ENCODE data around the gene MCM5.

Gene MCM5

GRCh38 chr22:35401863-35402262 lies 1.9 kb downstream of the MCM5 start:
- DNase-seq (ENCODE audit: low read depth, low spot score): no peak

DNA sequence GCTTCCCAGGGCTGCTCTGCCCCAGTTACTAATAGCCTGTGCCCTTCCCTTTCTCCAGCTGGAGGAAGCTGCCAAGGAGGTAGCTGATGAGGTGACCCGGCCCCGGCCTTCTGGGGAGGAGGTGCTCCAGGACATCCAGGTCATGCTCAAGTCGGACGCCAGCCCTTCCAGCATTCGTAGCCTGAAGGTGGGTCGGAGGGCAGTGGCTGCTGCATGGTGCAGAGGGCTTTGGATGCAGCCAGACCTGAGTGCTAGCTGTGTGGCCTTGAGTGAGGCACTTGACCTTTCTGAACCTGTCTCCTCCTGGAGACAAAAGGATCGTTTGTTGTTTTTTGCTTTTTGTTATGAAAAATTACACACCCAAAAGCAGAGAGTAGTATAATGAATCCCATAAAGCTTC lies 3.4 kb downstream of the MCM5 start:
- no peak for DNase-seq (ENCODE audit: low read depth, low spot score)

DNA sequence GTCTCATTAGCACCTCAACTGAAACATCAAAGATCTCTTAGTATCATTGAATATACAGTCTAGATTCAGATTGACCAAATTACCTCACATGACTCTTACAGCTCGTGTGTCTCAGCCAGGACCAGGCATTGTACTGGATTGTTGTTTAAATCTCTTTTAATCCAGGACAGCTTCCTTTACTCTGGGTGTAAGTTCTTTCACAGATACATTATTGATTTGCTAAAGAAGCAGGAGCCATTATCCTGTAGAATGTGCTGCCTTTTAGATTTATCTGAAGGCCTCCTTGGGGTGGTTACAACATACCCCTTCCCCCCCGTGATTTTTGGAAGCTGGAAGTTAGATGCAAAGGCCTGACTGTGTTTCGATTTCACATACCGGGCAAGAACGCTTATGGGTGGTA lies 4.2 kb downstream of the MCM5 start:
- no peak for DNase-seq (ENCODE audit: low read depth, low spot score)

DNA sequence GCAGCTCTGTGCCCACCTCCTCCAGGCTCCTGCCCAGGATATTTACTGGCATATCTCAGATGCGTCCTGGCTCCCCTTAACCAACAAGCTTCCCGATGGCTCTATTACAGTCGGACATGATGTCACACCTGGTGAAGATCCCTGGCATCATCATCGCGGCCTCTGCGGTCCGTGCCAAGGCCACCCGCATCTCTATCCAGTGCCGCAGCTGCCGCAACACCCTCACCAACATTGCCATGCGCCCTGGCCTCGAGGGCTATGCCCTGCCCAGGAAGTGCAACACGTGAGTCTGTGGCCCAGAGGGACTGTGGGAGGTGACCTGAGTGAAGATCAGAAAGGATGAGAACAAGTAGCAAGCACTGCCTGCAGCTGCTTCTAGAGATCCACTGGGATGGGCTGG lies 6.5 kb downstream of the MCM5 start:
- no peak for DNase-seq (ENCODE audit: low read depth, low spot score)

DNA sequence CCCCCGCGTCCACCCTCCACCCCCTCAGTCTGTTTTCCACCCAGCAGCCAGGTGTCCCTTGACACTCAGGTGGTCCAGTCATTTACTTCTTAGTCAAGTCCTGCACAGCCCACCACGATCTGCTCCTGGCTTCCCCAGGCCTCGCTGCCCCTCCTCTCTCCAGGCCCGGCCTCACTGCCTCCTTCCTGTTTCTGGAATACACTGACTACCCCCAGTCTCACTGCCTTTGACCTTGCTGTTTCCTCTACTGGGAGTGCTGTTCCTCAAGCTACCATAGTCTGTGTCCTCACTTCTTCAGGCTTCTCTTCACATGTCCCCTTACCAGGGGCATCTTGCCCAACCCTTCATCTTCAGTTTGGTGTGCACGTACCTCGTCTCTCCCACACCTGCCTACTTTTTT lies 7.4 kb downstream of the MCM5 start:
- no peak for DNase-seq (ENCODE audit: low read depth, low spot score)

DNA sequence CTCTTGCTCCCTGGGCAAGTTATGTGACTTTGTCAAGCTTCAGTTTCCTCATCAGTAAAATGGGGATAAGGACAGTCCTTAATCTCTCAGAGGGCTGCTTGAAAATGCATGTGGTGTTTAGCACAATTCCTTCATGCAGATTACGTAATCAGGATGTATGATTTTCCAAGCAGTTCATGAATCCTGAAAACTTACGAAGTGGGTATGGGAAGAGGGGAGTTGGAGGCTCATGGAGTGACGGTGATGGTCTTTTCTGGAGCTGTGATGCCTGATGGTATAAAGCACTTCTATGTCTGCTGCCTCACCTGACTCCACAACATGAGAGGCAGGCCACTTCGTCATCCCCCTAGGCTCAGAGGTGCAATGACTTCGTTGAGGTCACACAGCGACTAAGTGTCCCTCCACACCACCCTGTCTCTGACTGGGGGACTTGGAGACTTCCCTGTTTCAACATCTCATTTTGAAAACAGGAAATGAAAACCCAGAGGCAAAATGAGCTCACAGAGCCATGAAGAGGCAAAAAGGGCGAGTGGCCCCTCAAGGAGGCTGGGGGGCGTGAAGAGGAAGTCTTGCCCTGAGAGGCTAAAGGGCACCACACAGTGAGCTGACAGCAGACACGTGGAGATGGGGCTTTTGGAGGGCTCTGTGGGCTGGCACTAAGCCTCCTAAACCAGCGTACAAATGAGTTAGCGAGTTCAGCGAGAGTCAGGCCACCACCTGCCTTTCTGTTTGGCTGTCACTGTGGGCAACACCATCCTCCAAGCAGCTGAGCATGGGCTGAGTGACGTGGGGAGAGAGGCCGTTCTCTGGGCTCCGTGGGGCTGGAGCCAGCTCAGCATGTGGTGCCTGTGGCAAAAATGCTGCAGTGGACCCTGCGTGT lies 10.1 kb downstream of the MCM5 start:
- no peak for DNase-seq (ENCODE audit: low read depth, low spot score)

DNA sequence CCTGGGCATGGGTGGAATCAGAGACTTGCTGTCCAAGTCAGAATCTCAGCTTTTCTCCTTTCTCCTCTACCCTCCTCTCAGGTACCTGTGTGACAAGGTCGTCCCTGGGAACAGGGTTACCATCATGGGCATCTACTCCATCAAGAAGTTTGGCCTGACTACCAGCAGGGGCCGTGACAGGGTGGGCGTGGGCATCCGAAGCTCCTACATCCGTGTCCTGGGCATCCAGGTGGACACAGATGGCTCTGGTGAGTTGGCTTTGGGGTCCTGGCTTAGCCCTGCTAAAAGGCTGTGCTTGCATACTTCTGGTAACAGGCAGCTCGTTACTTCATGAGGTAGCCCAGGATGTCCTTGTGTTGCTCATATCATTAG lies 10.7 kb downstream of the MCM5 start:
- no peak for DNase-seq (ENCODE audit: low read depth, low spot score)

DNA sequence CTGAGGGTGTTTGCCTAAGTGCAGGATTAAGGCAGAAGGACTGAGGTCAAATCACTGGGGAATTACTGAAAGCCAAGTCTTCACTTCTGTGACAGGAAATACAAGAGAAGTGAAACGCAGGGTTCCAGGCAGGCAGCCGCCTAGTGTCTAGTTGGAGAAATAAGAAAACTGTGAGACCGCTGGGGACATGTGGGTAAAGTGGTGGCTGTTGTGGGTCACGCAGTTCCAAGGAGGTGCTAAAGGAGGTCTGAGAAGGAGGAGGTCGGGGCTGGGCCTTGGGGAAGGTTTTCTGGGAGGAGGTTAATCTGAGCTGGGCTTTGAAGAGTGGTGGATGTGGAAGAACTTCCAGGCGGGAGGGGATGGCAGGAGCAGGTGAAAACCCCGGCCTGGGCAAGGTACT lies 11.2 kb downstream of the MCM5 start:
- no peak for DNase-seq (ENCODE audit: low read depth, low spot score)

GRCh38 chr22:35413624-35414023 lies 13.7 kb downstream of the MCM5 start:
- DNase-seq (ENCODE audit: low read depth, low spot score): no peak

DNA sequence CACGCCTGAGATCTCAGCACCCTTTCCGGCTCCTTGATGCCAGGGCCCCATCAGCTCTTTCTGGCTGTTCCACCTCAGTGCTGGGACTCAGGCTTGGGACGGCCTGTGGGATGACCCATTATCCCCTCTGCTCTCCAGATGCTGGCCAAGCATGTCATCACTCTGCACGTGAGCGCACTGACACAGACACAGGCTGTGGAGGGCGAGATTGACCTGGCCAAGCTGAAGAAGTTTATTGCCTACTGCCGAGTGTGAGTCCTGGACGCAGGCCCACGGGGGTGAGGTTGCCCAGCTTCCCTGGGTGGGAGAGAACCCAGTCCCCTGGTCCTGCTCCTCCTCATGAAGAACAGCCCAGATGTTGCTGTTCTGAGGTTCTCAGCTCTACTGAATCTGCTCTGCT lies 17.7 kb downstream of the MCM5 start:
- no peak for DNase-seq (ENCODE audit: low read depth, low spot score)

GRCh38 chr22:35418088-35418487 lies 18.1 kb downstream of the MCM5 start:
- no peak for DNase-seq (ENCODE audit: low read depth, low spot score)

DNA sequence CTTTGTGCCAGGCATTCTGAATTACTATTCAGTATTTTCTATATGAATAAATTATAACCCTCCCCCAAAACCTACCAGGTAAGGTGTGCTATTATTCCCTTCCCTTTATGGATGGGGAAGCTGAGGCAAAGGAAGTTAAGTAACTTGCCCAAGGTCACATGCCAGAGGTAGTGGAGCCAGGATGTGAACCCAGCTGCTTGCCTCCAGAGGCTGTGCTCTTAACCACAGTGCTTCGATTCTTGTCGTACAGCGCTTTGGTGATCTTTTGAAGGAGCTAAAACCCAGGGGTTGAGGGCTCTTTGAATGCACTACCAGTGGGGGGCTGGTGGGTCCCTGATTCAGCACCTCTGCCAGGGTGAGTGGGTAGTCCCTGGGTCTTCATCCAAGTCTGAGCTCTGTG lies 18.8 kb downstream of the MCM5 start:
- no peak for DNase-seq (ENCODE audit: low read depth, low spot score)

- no peak for DNase-seq (ENCODE audit: low read depth, low spot score)
Observed at GRCh38 chr22:35419756-35420155, 19.8 kb downstream of the MCM5 start.

DNA sequence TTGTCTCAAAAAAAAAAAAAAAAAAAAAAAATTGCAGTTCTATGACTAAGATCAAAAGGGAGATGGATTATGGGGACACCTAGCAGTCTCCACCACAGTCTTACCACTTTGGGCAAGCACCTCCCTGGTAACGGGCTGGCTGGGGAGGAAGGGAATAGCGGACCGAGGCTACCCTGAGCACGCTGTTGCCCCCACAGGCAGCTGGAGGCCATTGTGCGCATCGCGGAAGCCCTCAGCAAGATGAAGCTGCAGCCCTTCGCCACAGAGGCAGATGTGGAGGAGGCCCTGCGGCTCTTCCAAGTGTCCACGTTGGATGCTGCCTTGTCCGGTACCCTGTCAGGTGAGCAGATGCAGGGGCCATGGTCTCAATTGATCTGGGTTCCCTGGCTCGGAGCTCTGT lies 21.2 kb downstream of the MCM5 start:
- no peak for DNase-seq (ENCODE audit: low read depth, low spot score)

DNA sequence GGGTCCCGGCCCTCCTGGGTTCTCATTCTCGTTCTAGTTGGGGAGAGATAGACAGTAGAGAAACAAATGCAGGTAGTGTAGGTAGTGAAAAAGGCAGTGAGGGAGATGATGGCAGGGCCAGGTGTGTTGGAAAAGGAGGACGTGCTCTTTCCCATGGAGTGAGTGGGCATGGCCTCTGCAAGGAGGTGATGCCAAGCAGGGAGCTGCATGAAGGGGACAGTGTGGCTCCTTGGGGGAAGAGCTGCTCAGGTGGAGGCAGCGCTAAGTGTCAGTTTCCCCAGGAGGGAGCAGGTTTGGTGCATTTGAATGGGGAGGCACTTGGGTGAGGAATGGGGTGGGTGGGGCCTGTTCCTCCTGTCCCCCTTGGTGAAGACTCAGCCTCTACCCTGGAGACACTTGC lies 22.2 kb downstream of the MCM5 start:
- DNase-seq (ENCODE audit: low read depth, low spot score): no peak

DNA sequence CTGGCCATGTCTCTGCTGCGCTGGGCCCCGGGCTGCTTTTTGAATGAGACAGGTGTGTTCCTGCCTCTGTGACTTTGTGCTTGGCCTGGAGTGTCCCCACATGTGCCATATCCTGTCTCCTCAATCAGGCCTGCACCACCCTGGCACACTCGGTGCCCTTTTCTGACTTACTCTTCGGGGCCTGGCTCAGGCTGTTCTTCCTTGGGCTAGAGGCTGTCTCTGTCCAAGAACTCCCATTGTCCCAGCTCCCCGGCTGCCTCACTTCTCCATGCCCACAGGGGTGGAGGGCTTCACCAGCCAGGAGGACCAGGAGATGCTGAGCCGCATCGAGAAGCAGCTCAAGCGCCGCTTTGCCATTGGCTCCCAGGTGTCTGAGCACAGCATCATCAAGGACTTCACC lies 23.0 kb downstream of the MCM5 start:
- DNase-seq (ENCODE audit: low read depth, low spot score): no peak

DNA sequence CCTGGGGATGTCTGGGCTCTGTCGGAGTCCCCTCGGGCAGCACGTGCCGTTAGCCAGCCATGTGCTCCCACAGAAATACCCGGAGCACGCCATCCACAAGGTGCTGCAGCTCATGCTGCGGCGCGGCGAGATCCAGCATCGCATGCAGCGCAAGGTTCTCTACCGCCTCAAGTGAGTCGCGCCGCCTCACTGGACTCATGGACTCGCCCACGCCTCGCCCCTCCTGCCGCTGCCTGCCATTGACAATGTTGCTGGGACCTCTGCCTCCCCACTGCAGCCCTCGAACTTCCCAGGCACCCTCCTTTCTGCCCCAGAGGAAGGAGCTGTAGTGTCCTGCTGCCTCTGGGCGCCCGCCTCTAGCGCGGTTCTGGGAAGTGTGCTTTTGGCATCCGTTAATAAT lies 24.1 kb downstream of the MCM5 start:
- DNase-seq (ENCODE audit: low read depth, low spot score): no peak

GRCh38 chr22:35424761-35425160 lies 24.8 kb downstream of the MCM5 start:
- DNase-seq (ENCODE audit: low read depth, low spot score): no peak

GRCh38 chr22:35425546-35425945 lies 25.6 kb downstream of the MCM5 start:
- DNase-seq (ENCODE audit: low read depth, low spot score): no peak

DNA sequence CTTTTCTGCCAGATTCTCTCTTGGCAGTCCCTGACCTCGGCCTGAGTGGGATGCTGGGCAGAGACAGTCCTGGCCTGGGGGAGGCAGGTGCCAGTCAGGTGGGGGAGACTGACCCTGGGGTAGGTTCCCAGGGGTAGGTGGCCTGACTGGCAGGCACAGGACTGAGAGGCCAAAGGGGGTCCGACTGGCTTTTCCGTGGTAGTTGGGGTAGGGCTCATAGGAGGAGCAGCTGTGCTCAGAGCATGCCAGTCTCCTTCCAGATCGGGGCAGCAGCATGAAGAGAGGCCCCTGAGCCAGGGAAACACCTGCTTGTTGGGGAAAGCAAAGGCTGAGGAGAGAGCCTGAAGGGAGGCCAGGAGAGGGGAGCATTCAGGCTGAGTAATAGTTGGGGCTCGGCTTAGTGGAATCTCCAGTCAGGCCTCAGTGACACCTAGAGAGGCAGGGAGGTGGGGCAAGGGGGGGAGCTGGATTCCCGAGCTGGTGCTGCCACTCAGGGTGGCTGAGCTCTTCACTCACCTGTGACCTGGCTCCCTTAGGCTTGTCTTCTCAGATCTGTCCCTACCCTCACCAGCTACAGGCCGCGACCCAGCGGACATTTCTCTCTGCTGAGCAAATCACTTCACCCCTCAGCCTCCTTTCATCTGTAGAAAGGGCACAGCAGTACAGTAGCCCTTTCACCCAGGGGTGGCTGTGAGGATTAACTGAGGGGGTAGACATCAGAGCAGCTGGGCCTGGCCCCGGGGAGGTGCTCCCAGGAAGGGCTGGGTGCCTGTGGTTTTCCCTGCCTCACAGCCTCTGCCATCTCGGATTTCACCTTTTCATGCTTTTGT lies 26.2 kb downstream of the MCM5 start:
- DNase-seq (ENCODE audit: low read depth, low spot score): peak; percentile 79

DNA sequence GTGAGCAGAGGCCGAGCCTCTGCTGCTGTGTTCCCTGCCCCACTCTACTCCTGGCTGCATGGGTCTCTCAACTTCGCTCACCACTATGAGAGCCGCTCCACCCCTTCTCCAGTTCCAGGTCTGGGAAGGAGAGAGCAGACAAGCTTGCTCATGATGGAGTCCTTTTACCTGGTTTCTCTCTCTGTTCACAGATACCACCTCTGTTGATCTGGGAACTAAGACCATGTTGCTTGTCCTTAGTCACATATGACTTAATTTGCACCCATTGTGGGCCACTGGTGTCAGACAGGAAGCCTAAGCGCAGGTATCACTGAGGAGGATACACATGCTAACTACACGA lies 26.8 kb downstream of the MCM5 start:
- no peak for DNase-seq (ENCODE audit: low read depth, low spot score)

DNA sequence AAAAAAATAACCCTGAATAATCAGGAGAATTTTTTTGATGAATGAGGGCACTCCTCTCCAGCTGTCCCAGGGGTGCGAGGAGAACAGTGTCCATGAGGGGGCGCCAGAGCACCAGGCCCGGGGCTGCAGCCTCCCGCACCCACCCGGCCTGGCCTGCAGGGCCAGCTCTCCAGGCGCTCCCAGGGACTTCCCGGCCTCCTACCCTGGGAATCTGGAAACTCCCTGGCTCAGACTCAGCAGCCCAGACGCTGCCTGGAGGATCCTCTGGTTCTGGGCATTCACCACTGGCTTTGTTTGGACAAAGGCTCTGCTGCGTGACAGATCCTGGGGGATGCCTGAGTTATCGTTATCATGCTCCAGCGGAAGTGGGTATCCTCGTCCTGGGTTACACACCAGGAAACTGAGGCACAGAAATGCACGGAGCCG lies 31.0 kb downstream of the MCM5 start:
- peak; percentile 97 for DNase-seq (ENCODE audit: low read depth, low spot score)

All from astrocyte of the hippocampus (primary cell).